MV-4-11 (cell line): ENCODE data around the gene MEAF6.
A peak's percentile ranks its signal among the peaks of the same experiment; 100 is the strongest.
"Not testable (repeated sequence)": the region's sequence is repeated elsewhere in the genome, so short reads cannot be mapped to it uniquely, and the experiment has no call there.

Experiments used
- DNase-seq: peaks from one replicate; lab custom pipeline; 2025; lab: John Stamatoyannopoulos, UW

Gene MEAF6

GRCh38 chr1:37514350-37515184 is at the start of gene MEAF6:
Gene MEAF6, minus strand, starts transcription at chr1:37514766. Its CDS starts 20 bp downstream, at chr1:37514746.
- DNase-seq: peak; percentile 78

- no peak for DNase-seq
These were observed 48.4 kb upstream of the MEAF6 start for GRCh38 chr1:37562984-37563383.

DNA sequence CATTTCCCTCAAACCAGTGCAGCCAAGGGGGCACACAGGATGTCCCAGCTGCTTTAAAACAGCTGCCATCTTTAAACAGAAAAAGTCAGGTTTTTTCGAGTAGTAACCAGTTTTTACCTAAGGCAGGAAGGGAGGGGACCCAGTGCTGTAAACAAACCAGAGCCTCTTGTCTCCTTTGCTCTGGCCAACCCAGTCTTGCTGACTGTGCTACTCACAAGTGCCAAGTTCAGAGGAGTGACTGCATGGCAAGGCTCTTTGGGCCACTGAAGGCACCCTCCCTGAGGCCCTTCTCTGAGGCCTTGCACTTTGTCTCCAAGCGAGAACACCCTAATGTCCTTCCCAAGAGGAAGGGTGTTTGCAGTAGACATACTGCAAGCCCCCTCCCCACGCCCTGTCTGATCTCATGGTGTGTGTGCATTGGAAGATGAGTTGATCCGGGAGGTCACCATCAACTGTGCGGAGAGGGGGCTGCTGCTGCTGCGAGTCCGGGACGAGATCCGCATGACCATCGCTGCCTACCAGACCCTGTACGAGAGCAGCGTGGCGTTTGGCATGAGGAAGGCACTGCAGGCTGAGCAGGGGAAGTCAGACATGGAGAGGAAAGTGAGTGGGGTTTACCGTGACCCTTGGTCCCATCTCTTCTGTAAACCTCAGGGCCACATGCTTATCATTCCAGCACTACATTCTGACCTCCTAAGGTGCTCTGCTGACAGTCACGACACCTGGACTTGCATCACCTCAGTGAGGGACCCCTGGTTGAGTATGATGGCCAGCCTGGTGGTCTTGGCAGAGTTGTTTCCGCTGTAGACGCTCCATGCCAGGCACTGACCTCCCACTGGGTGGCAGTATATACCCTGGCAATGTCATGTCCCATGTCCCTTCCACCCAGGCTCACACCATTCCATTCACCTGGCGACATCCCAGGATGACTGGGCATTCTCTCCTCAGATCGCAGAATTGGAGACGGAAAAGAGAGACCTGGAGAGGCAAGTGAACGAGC is 46.9 kb upstream of the MEAF6 start:
- DNase-seq: no peak

- no peak for DNase-seq
These were observed 46.0 kb upstream of the MEAF6 start for GRCh38 chr1:37560401-37561132.

DNA sequence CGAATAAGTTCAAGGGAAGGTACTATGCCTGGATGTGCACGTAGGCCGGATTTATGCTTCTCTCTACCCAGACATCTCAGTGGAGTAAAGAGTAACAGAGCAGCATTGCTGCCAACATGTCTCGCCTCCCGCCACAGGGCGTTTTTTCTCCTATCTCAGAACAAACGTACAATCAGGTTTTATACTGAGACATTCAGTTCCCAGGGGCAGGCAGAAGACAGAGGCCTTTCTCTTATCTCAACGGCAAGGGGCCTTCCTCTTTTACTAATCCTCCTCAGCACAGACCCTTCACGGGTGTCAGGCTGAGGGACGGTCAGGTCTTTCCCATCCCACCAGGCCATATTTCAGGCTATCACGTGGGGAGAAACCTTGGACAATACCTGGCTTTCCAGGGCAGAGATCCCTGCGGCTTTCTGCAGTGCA is 45.4 kb upstream of the MEAF6 start:
- not testable (repeated sequence) for DNase-seq

DNA sequence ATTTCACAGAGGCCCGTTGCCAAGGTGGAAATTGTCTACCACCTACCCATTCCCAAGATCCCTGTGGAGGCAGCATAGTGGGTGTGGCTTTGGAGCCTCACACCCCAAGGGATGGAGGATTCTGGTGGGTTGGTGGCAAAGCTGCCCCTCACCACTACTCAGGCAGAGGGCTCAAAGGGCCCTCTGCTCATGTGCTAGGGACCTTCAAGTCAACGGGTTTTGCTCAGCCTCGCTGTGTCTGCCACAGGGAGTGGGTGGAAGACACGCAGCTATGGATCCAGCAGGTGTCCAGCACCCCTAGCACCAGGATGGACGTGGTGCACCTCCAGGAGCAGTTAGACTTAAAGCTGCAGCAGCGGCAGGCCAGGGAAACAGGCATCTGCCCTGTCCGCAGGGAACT is 44.5 kb upstream of the MEAF6 start:
- DNase-seq: no peak

GRCh38 chr1:37558411-37558810 is 43.8 kb upstream of the MEAF6 start:
- DNase-seq: no peak

DNA sequence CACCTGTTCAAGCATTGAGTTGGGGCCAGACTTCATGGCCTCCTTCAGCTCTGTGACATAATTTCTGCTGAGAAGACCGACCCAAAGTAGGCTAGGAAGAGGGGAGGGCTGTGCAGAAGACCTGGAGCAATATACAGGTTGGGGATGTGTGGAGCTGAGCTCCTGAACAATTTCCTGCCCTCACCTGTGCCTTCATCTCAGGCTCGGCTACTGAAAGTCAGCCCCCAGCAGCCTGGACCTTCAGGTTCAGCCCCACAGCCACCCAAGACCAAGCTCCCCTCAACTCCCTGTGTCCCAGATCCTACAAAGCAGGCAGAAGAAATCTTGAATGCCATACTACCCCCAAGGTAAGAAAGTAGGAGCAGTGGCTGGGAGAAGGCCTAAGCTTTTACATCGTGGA is 42.8 kb upstream of the MEAF6 start:
- no peak for DNase-seq

GRCh38 chr1:37556712-37557196 is 42.2 kb upstream of the MEAF6 start, which contains the start of gene DNALI1:
Gene DNALI1, plus strand, starts transcription at chr1:37556940. Its CDS starts 55 bp downstream, at chr1:37556995.
- no peak for DNase-seq

GRCh38 chr1:37553927-37554808 is 39.6 kb upstream of the MEAF6 start, which contains the start of gene SNIP1:
Gene SNIP1, minus strand, starts transcription at chr1:37554293. Its CDS starts 64 bp downstream, at chr1:37554229.
- peak; percentile 95 for DNase-seq

DNA sequence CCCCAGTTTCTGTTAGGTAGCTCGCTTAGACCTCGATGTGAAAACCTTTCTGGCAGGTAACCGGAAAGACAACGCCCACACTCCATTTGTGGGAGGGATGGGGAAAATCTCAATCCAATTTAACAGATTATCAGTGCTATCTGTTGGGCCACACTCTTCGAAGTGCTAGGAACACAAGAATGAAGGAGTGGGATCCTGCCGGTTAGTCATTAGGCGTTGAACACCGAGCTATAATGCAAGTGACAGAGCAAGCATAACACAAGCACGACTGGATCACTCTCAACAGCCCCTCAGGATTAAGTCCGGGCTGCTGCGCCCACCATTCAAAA is 39.0 kb upstream of the MEAF6 start:
- DNase-seq: no peak

DNA sequence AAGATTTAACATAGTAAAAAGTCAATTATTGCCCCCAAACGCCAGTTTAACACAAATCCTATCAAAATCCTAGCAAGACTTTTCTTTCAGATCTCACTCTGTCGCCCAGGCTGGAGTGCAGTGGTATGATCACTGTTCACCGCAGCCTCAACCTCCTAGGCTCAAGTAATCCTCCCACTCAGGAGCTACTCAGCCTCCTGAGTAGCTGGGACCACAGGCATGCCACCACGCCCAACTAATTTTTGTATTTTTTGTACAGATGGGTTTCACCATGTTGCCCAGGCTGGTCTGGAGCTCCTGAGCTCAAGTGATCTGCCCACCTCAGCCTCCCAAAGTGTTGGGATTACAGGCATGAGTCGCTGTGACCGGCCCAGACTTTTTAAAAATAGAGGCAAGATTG is 34.8 kb upstream of the MEAF6 start:
- no peak for DNase-seq

GRCh38 chr1:37545019-37545418 is 30.5 kb upstream of the MEAF6 start:
- no peak for DNase-seq

- DNase-seq: no peak
These were observed 30.0 kb upstream of the MEAF6 start for GRCh38 chr1:37544530-37544929.

GRCh38 chr1:37540036-37540785 is 25.6 kb upstream of the MEAF6 start:
- no peak for DNase-seq

DNA sequence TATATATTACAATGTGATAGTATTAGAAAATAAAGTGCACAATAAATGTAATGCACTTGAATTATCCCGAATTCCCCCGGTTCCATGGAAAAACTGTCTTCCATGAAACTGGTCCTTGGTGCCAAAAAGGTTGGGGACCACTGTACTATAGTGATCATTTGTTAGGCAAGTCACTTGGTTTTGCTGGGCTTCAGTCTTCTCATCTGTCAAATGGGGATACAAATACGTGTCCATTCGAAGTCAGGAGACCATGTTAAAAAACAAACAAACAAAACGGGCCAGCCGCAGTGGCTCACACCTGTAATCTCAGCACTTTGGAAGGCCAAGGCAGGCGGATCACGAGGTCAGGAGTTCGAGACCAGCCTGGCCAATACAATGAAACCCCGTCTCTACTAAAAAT is 24.6 kb upstream of the MEAF6 start:
- DNase-seq: not testable (repeated sequence)

- DNase-seq: no peak
These were observed 22.8 kb upstream of the MEAF6 start for GRCh38 chr1:37537378-37537777.

DNA sequence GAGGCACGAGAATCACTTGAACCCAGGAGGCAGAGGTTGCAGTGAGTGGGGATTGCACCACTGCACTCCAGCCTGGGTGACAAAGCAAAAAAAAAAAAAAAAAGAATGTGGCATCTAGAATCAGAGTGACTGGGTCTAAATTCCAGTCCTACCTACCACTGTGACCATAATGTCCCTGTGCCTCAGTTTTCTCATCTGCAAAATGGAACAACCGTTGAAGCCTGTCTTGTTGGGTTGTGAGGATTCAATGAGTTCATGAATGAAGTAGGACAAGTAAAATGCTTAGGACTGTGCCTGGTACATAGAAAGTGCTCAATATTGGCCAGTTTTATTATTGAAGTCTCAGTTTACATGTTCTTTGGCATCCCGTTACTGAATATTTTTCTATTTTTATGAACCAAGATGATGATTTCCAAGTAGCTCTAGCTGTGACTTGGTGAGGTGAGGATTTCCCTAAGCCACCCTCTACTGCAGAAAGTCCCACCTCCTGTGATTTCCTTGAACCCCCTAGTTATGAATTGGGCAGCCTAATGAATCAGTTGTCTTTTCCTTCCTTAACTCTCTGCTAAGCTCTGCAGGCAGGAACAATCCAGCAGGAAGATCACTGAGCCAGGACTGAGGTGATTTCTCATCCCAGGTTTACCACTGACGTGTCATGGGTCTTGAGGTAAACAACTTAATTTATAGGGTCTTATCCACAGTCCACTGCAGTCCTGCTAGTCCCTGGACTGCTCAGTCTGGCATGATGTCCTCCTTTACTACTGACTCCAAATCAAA is 18.9 kb upstream of the MEAF6 start:
- DNase-seq: no peak
